Panc1 (cell line): ENCODE results near the gene CRTAC1. TPM values are rescaled to one million over a fixed set of nuclear protein-coding genes. Genes with fewer than 3 reads are reported as not detected.
A peak's percentile ranks its signal among the peaks of the same experiment; 100 is the strongest.

ENCODE experiments used
- ATAC-seq: fragments of 200-7000 bp; cut with Tn5 transposase; 2 replicates; pipeline ENCODE4 v1.9.1; 2020; ENCODE audit warnings: mild to moderate bottlenecking, moderate library complexity
- Bru-seq: library from RNA; stranded (reverse); fragments of 400-500 nt; gene quantifications from one replicate; lab custom pipeline; 2021; lab: Mats Ljungman, UMichigan
- BruChase-seq, 2 experiments: library from RNA; stranded (reverse); fragments of 400-500 nt; gene quantifications; one replicate each; lab custom pipeline; 2021; lab: Mats Ljungman, UMichigan
- BruUV-seq: library from RNA; stranded (reverse); fragments of 400-500 nt; replicated peaks from 2 replicates; lab custom pipeline; 2021; lab: Mats Ljungman, UMichigan
- CTCF ChIA-PET: fragments of 300-600 bp; sonication (Branson Sonifier 250); formaldehyde crosslinking; loops from one replicate; lab custom pipeline; 2022; ENCODE audit warnings: antibody characterized with exemption; lab: Charles Lee
- POLR2A ChIA-PET: fragments of 300-600 bp; sonication (Branson Sonifier 250); formaldehyde crosslinking; loops from one replicate; lab custom pipeline; 2022; ENCODE audit warnings: antibody characterized with exemption; lab: Charles Lee
- DNase-seq: peaks from one replicate; pipeline ENCODE4 v3.0.0-alpha.2; 2010; ENCODE audit warnings: low read depth, low spot score
- H3K27ac ChIP-seq: 2 replicates; pipeline ENCODE4 v1.5.1; 2011; ENCODE audit warnings: mild to moderate bottlenecking, low read length, inconsistent platforms
- H3K27me3 ChIP-seq: fragments of 200-500 bp; sonication (Bioruptor generic); 2 replicates; pipeline ENCODE4 v1.6.0; 2014; ENCODE audit warnings: low read length, inconsistent platforms; ENCODE audit not compliant: control insufficient read depth, insufficient read depth
- H3K36me3 ChIP-seq: fragments of 200-500 bp; sonication (Bioruptor generic); 2 replicates; pipeline ENCODE4 v1.5.1; 2014; ENCODE audit warnings: inconsistent platforms, mild to moderate bottlenecking, low read length, moderate library complexity; ENCODE audit not compliant: control insufficient read depth, insufficient read depth
- H3K4me1 ChIP-seq: 2 replicates; pipeline ENCODE4 v1.5.1; 2011; ENCODE audit warnings: inconsistent platforms, mild to moderate bottlenecking, low read length, moderate library complexity; ENCODE audit not compliant: control insufficient read depth, insufficient read depth
- H3K4me3 ChIP-seq, 2 experiments: 2 replicates each; pipeline ENCODE4 v1.5.1; 2011 to 2012; ENCODE audit warnings: low read depth in 2 of 2, low read length in 2 of 2, mild to moderate bottlenecking in 2 of 2, inconsistent platforms in 1 of 2, moderate library complexity in 1 of 2
- H3K9me3 ChIP-seq: fragments of 200-500 bp; sonication (Bioruptor generic); 2 replicates; pipeline ENCODE4 v1.5.1; 2014; ENCODE audit warnings: low read depth, mild to moderate bottlenecking, inconsistent platforms, low read length, moderate library complexity; ENCODE audit not compliant: control insufficient read depth, insufficient read depth
- CTCF ChIP-seq: fragments of 450-650 bp; IDR thresholded peaks from 2 replicates; pipeline ENCODE4 v1.5.1; 2017; ENCODE audit warnings: mild to moderate bottlenecking
- POLR2AphosphoS5 ChIP-seq: IDR thresholded peaks from 2 replicates; pipeline ENCODE4 v1.6.1; 2012; ENCODE audit warnings: mild to moderate bottlenecking, low read depth, low read length, moderate library complexity
- REST ChIP-seq, 2 experiments: IDR thresholded peaks; 2 replicates each; pipeline ENCODE4 v1.6.1; 2011 to 2012; ENCODE audit warnings: low read depth in 2 of 2, control low read depth in 1 of 2, low read length in 1 of 2, mild to moderate bottlenecking in 1 of 2, moderate library complexity in 1 of 2; ENCODE audit not compliant: insufficient read depth in 1 of 2
- SIN3A ChIP-seq: IDR thresholded peaks from 2 replicates; pipeline ENCODE4 v1.6.1; 2012; ENCODE audit warnings: low read depth, mild to moderate bottlenecking, low read length, moderate library complexity, borderline replicate concordance; ENCODE audit not compliant: insufficient read depth
- TCF7L2 ChIP-seq: IDR thresholded peaks from 2 replicates; pipeline ENCODE4 v1.6.1; 2011; ENCODE audit warnings: mild to moderate bottlenecking, low read depth, low read length, inconsistent platforms
- in situ Hi-C: cut with HindIII; loops from 2 replicates; pipeline ENCODE4 v1.10.0; 2016; ENCODE audit warnings: low sequenced_read_pairs, low pct_unique_long_range_greater_than_20kb
- intact Hi-C: fragments of 100-400 bp; cut with micrococcal nuclease; formaldehyde crosslinking; loops from one replicate; pipeline ENCODE4 v1.10.0; 2022; ENCODE audit not compliant: unreplicated experiment
- long read RNA-seq: library from polyadenylated mRNA; unstranded; transcript quantifications from one replicate; pipeline ENCODE4 v2.0.0, GENCODE V29; 2021; ENCODE audit not compliant: unreplicated experiment
- polyA plus RNA-seq: library from polyadenylated mRNA; unstranded; fragments of >200 nt; gene quantifications from one replicate; pipeline ENCODE4 v1.2.1, GENCODE V29; 2012; ENCODE audit warnings: missing spikeins; ENCODE audit not compliant: insufficient read length
- total RNA-seq: library from RNA; stranded (reverse); gene quantifications from one replicate; pipeline ENCODE4 v1.2.1, GENCODE V29; 2021; ENCODE audit not compliant: unreplicated experiment

The CRTAC1 gene
- total RNA-seq, result 0.23 TPM
- 0.40 TPM for polyA plus RNA-seq
- percentile 12 among the genes with signal in this experiment for Bru-seq, nascent RNA
- percentile 9 among the genes with signal in this experiment for BruChase-seq, experiment 1, labeled RNA remaining after a 2-hour chase
- BruChase-seq, experiment 2, labeled RNA remaining after a 6-hour chase, result percentile 8 among the genes with signal in this experiment
- long read RNA-seq, partial matches to known transcripts, result 2 of 2 reads
- long read RNA-seq, other reads (novel, unspliced or antisense), result 0 of 2 reads

- in situ Hi-C loops (no loop called here), intact Hi-C loops (no loop called here)
- DNase-seq (no peak), ATAC-seq (peak; percentile 76)
- BruUV-seq, result no TSS peak
- ChIA-PET POLR2A (no interaction called here), CTCF (no interaction called here)
- Histone ChIP-seq H3K36me3 (0 out of 2 replicates have a peak, but pooled peaks cover 3% of the 10 kb centered on the region), H3K4me1 (no peaks in the 10 kb centered on the region), H3K9me3 (no peaks in the 10 kb centered on the region), H3K4me3 (peak within 1 kb of the TSS; percentile 36 to 41), H3K27ac (no peak within 1 kb of the TSS), H3K27me3 (peaks cover 51% of the 10 kb centered on the region)
- TF ChIP-seq POLR2AphosphoS5 (no peak), CTCF (peak; percentile 32; the same call in 1 of the 2 replicates), SIN3A (no peak), TCF7L2 (no peak), REST (IDR thresholded peaks at IDR 0.05; ENCODE audit: insufficient read depth in 1 of 2, low read depth in 2 of 2, low read length in 1 of 2) (no peak)
Observed at GRCh38 chr10:98030093-98030821, at the start of gene CRTAC1. TSS of gene CRTAC1 (minus strand) at chr10:98030621. CDS start at chr10:98030472, 149 bp downstream.

GRCh38 chr10:98078774-98079173, 48.4 kb upstream of the CRTAC1 start:
- Histone ChIP-seq H3K36me3 (no peaks in the 10 kb centered on the region), H3K9me3 (no peaks in the 10 kb centered on the region), H3K27ac (no peak overlapping the region), H3K27me3 (peaks cover 14% of the 10 kb centered on the region), H3K4me1 (no peaks in the 10 kb centered on the region), H3K4me3 (no peak overlapping the region)
- POLR2A ChIA-PET, result no interaction called here
- no peak for DNase-seq
- CTCF ChIA-PET, result no interaction called here
- intact Hi-C loops (no loop called here), in situ Hi-C loops (no loop called here)
- no TSS peak for BruUV-seq
- no peak for TF ChIP-seq REST (IDR thresholded peaks at IDR 0.05; ENCODE audit: insufficient read depth in 1 of 2, low read depth in 2 of 2, low read length in 1 of 2)
- no peak for TF ChIP-seq POLR2AphosphoS5
- no peak for TF ChIP-seq CTCF
- TF ChIP-seq SIN3A, result no peak
- TF ChIP-seq TCF7L2, result no peak
- no peak for ATAC-seq
